Measurements from ENCODE around the gene TANGO6.
"Not testable (repeated sequence)": the region's sequence is repeated elsewhere in the genome, so short reads cannot be mapped to it uniquely, and the experiment has no call there.

TANGO6 gene

DNA sequence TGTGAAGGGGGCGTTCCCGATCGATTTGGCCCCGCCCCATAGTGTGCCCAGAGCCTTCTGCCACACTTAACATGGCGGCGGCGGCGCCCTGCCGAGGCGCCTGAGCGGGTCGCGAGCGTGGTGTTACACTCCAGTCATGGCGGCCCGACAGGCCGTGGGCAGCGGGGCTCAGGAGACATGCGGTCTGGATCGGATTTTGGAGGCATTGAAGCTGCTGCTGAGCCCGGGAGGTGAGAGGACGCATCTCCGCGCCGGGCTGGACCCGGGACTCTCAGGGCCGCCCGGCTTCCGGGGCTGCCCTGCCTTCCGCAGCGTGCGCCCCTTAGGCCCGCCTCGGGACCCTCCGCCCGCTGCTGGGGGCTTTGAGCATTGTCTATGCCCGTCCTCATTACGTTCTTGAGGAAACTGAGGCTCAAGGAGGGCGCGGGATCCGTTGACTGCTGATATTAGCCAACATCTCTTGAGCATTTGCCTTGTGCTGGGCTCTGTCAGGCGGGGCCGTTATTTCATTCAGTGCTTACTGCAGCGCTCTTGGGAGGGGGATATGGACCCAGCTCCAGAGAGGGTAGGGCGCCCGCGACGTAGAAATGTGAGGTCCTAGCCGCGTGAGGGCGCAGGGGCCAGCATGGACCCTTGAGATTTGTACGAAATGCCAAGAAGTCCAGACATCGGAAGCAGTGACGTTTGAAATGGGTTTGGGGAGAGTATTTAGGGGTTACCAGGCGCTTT, at the start of gene TANGO6:
Gene TANGO6 (plus strand): TSS at position 50 of the 729 bp plus-strand sequence. CDS start 87 bp downstream, at position 137.
- peak; percentile 96 for DNase-seq

DNA sequence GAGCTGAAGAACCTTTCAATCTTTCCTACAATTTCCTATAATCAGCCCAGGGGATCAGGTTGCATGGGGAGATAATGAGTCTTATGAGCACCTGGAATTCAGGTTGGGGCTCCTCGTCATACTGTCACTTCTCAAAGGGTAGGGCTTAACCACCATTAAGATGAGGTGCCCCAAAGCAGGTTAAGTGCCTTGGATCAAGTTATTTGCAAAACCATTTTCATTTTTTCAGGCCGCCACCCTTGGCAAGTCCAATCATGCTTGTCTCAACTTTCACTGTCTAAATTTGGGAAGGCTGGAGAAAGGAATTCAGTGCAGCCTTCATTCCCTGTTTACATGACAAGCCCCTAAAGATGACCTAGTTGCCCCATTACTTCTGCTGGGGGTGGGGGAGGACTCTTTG, 44.9 kb upstream of the TANGO6 start:
- peak; percentile 17 for DNase-seq

DNA sequence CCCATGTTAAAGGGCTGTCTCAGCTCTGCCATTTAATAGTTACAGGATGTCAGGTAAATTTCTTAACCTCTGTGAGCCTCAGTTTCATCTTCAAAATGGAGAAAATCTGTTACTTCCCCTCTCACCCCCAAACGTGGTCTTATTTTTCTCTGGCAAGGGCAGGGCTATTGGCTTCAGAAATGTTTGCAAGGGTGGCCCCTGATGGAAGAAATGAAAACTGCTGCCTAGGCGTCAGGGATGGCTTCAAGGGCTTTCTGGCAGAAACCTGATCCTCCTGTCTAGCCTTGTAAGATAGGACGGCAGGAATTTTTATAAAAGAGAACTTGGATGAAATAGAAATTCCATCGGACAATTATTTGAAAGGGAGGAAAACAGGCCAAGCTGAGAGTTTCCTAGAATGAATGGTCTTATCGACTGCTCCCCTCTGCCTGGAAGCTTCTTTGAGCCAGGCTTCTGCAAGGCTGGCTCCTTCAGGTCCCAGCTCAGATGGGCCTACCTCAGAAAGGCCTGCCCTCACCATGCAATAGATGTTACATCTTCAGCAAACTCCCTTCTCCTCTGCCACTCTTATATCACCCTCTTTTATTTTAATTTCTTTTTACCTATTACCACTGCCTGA, 43.0 kb upstream of the TANGO6 start:
- peak; percentile 93 for DNase-seq

GRCh38 chr16:68802190-68802589, 41.1 kb upstream of the TANGO6 start:
- DNase-seq: no peak

DNA sequence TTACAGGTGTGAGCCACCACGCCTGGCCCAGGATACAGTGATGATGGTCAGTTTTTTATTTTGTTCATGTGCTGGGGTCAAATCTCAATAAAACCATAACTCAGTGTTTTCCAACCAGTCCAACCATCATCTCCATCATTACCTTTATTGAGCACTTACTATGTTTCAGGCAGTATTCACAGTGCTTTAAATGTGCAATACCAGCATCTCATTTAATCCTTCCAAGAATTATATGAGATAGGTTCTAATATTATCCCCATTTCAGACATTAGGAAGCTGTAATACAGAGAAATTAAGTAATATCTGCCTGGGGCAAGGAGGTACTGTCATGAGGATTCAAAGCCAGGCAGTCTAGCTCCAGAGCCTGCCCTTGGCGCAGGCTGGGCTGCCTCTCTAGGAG, 36.9 kb upstream of the TANGO6 start:
- no peak for DNase-seq

DNA sequence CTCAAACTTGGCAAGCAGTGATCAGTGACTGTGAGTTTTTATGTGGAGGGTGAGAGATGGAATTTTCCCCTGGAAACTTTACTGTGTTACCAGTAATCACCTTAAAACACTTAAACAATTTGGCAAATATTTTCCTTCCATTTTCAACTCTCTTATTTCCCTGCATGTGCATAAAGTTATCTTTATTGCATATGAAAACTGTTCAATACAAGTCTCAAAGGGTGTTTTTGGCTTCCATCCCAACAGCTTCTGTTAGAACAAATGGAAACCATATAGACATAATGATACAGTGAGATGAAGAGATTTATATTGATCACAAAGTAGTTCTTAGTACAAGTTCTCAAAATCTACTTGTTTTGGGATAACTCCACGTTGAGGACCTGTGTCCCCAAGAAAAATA, 36.4 kb upstream of the TANGO6 start:
- no peak for DNase-seq

GRCh38 chr16:68814516-68814915, 28.8 kb upstream of the TANGO6 start:
- DNase-seq: no peak

- peak; percentile 31 for DNase-seq
Observed at GRCh38 chr16:68823401-68824135, 19.8 kb upstream of the TANGO6 start.

GRCh38 chr16:68825427-68825826, 17.9 kb upstream of the TANGO6 start:
- DNase-seq: no peak

- DNase-seq: no peak
Observed at GRCh38 chr16:68826652-68827051, 16.7 kb upstream of the TANGO6 start.

GRCh38 chr16:68833251-68833650, 10.1 kb upstream of the TANGO6 start:
- DNase-seq: no peak

GRCh38 chr16:68834550-68834949, 8.8 kb upstream of the TANGO6 start:
- DNase-seq: no peak

DNA sequence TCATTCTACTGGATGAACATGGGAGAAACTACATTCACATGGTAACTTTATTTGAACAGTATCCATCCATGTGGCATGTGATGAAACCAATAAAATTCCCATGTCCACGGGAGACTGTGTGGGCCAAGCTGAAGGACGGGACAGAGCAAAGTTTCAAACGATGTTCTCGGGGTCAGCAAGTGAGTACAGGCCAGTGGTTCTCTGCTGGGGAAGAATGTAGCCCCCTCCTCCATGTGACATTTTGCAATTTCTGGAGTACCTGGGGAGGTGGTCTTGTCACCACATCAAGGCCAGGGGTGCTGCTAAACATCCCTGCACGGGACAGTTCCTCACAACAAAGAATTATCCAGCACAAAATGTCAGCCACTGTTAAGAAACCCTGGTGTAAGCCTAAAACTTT, 7.4 kb upstream of the TANGO6 start:
- no peak for DNase-seq

DNA sequence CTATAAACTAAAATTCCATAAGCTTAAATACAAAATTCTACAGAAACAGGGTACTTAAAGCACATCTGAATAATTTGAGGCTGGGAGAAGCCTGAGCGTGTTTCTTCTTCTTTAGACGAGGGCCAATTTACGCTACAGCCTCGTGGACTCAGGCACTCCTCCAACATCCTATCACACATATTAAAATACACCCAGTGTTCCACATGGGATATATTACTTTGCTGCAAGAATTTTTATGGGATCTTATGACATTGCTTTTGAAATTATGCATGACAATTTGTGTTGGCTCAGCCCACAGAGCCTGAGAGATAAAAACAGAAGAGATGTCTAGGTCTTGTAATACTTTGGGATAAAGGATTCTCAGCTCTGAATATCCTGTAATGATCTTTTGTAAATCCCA, 3.5 kb upstream of the TANGO6 start:
- peak; percentile 26 for DNase-seq

- not testable (repeated sequence) for DNase-seq
Observed at GRCh38 chr16:68842964-68843481, 308 bp upstream of the TANGO6 start.

- DNase-seq: no peak
Observed at GRCh38 chr16:68844211-68844564, 857 bp downstream of the TANGO6 start.

- no peak for DNase-seq
Observed at GRCh38 chr16:68848786-68849185, 5.5 kb downstream of the TANGO6 start.

GRCh38 chr16:68850481-68850880, 7.2 kb downstream of the TANGO6 start:
- DNase-seq: no peak

DNA sequence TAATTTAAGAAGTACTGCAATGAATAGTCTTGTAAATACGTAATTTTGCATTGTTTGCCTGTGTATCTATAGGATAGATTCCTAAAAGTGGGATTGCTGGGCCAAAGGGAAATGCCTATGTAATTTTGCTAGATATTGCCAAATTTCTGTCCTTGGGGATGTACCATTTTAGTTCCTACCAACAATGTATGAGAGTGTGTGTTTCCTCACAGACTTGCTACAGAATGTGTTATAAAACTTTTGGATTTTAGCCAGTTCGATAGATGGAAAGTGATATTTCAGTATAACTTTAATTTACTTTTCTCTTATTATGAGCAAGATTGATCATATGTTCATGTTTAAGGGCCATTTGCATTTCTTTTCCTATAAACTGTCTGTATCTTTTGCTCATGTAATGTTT, 8.3 kb downstream of the TANGO6 start:
- DNase-seq: no peak

DNA sequence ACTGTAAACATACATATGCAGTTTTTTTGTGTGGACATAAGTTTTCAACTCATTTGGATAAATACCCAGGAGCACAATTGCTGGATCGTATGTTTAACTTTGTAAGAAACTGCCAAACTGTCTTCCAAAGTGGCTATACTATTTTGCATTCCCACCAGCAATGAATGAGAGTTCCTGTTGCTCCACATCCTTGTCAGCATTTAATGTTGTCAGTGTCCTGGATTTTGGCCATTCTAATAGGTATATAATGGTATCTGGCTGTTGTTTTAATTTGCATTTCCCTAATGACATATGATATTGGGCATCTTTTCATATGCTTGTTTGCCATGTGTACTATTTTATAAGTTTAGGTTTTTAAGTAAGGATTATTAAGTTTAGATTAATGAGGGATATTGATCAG, 14.1 kb downstream of the TANGO6 start:
- no peak for DNase-seq

DNA sequence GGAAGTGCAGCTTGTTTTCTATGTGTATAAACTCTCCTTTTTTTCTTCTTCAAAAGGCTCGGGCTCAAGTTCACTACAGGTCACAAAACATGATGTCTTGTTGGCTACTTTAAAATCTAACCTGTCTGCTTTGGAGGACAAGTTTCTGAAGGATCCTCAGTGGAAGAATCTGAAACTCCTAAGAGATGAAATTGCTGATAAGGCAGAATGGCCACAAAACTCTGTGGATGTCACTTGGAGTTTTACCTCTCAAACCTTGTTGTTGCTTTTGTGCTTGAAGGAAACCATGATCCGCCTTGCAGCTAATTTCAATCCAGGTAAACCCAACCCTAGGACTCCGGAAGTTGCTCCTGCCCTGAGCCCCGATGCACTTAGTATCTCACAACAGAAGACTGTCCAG, 16.5 kb downstream of the TANGO6 start:
- DNase-seq: no peak

GRCh38 chr16:68860978-68861892, 17.9 kb downstream of the TANGO6 start:
- DNase-seq: peak; percentile 61

- no peak for DNase-seq
Observed at GRCh38 chr16:68866933-68867332, 23.6 kb downstream of the TANGO6 start.

All from eye (tissue), 1 donor.